Activated CD4-positive, alpha-beta T cell treated with anti-CD3 and anti-CD28 coated beads for 1 hour (primary cell): ENCODE data around the gene SH3BP2.
A peak's percentile ranks its signal among the peaks of the same experiment; 100 is the strongest.

ENCODE experiments used
- DNase-seq: peaks from one replicate; pipeline ENCODE4 v3.0.0-alpha.2; 2020

Gene SH3BP2

GRCh38 chr4:2835978-2836377 lies 43.1 kb downstream of the SH3BP2 start:
- no peak for DNase-seq

- DNase-seq, result no peak
Observed at GRCh38 chr4:2836391-2836859, 43.5 kb downstream of the SH3BP2 start.

- no peak for DNase-seq
Observed at GRCh38 chr4:2837110-2837903, 44.4 kb downstream of the SH3BP2 start.

GRCh38 chr4:2837904-2838496 lies 45.1 kb downstream of the SH3BP2 start:
- DNase-seq, result peak; percentile 54

GRCh38 chr4:2839060-2839459 lies 46.2 kb downstream of the SH3BP2 start:
- no peak for DNase-seq

GRCh38 chr4:2842687-2843262 lies 49.9 kb downstream of the SH3BP2 start:
- DNase-seq, result no peak

- peak; percentile 96 for DNase-seq
Observed at GRCh38 chr4:2843263-2843940, 50.5 kb downstream of the SH3BP2 start, which contains the start of gene ADD1. Gene ADD1 (plus strand): TSS chr4:2843844. CDS start chr4:2875916, 32,072 bp downstream.

GRCh38 chr4:2843941-2844584 lies 51.2 kb downstream of the SH3BP2 start:
- DNase-seq, result no peak

GRCh38 chr4:2846172-2846571 lies 53.3 kb downstream of the SH3BP2 start:
- DNase-seq, result no peak

GRCh38 chr4:2847302-2847871 lies 54.5 kb downstream of the SH3BP2 start:
- no peak for DNase-seq

GRCh38 chr4:2848449-2848848 lies 55.6 kb downstream of the SH3BP2 start:
- no peak for DNase-seq

- no peak for DNase-seq
Observed at GRCh38 chr4:2849267-2850152, 56.6 kb downstream of the SH3BP2 start.

GRCh38 chr4:2850966-2851798 lies 58.3 kb downstream of the SH3BP2 start:
- no peak for DNase-seq

- DNase-seq, result no peak
Observed at GRCh38 chr4:2852481-2852921, 59.6 kb downstream of the SH3BP2 start.

- DNase-seq, result no peak
Observed at GRCh38 chr4:2855584-2855983, 62.7 kb downstream of the SH3BP2 start.

- DNase-seq, result no peak
Observed at GRCh38 chr4:2856266-2856665, 63.4 kb downstream of the SH3BP2 start.

- DNase-seq, result no peak
Observed at GRCh38 chr4:2857349-2857927, 64.6 kb downstream of the SH3BP2 start.

- DNase-seq, result no peak
Observed at GRCh38 chr4:2858451-2859217, 65.7 kb downstream of the SH3BP2 start.

GRCh38 chr4:2859514-2859913 lies 66.6 kb downstream of the SH3BP2 start:
- DNase-seq, result no peak
